ENCODE results near the gene ERLIN1.

Gene ERLIN1

DNA sequence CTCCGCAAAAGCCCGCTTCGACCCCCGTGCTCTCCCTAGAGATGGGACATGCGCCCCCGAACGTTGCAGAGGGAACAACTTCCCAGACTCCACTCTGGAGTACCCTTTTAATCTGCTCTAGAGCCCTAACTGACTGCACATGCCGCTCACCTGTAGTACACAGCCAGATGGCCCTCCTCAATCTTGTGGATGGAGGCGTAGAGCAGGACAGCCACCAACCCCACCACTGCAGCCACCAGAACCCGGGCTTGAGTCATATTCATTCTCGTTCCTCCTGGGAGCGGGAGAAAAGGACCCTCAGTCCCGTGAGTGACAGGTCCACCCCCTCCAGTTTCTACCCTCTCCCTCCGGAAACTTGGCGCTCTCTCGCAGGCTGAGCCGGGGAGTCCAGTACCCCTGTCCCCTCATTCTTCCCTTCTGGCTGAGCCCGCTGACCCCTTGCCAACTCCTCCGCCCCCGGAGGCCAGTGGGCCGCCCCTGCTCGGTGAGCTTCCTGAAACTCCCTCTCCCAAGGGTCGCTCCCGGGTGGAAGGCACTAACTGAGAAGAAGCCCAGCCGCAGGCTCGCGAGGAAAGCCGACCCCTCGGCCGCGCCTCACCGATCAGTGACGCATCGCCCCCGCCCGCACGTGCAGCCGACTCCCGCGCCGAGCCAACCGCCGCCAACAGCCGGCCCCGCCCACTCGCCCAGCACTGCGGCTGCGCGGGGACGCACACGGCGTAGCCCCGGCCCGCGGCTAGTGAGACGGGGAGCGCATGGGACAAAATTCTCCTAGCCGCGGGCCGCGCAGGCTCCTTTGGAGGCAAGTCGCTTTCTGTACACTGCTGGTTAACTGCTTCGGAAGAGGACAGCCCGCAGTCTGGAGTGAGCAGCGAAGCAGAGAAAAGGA, at the start of gene ERLIN1:
ERLIN1 (minus strand) TSS at position 666 of the 889 bp plus-strand sequence; CDS start at position 263, 403 bp downstream.
- TF ChIP-seq CTCF (conservative IDR thresholded peaks at IDR 0.05; ENCODE audit: low read depth, low read length): peak; percentile 13
- H3K4me3 ChIP-seq (ENCODE audit: low read length): peak within 1 kb of the TSS; percentile 94
- peak; percentile 54 for DNase-seq (ENCODE audit: low read depth)

DNA sequence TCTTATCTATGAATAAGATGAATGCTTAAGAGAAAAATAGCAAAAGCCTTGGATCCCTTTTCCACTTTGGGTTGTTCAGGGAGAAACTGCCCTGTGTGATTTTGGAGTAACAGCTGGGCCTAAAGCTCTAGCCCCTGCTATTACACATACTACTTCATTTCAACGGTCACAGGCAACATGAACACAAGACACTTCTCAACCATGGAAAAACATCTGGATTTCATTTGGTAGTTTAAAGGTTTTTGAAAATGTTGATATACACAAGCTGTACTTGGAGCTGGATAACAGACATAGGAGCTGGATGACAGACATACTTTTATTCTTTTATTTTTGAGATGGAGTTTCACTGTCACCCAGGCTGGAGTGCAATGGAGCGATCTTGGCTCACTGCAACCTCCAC, 46.3 kb upstream of the ERLIN1 start:
- no peak for DNase-seq (ENCODE audit: low read depth)
- TF ChIP-seq CTCF (conservative IDR thresholded peaks at IDR 0.05; ENCODE audit: low read depth, low read length): no peak
- no peak overlapping the region for H3K4me3 ChIP-seq (ENCODE audit: low read length)

- no peak for TF ChIP-seq CTCF (conservative IDR thresholded peaks at IDR 0.05; ENCODE audit: low read depth, low read length)
- H3K4me3 ChIP-seq (ENCODE audit: low read length): peak overlapping the region; percentile 99
- no peak for DNase-seq (ENCODE audit: low read depth)
These were observed 44.1 kb upstream of the ERLIN1 start for GRCh38 chr10:100229819-100230422.

DNA sequence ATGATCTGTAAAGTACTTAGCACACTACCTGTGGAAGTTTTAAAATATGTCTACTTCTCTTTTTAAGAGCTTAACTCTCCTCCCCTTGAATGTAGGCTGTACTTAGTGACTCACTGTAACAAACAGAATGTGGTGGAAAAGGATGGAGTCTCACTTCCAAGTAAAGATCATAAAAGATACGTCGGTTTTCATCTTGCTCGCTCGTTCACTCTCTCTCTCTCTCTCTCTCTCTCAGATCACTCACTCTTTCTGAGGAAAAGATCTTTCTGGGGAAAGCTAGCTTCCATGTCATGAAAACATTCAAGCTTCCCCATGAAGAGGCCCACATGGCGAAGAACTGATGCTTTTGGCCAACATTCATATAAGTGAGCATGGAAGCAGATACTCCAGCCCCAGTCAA, 38.0 kb upstream of the ERLIN1 start:
- TF ChIP-seq CTCF (conservative IDR thresholded peaks at IDR 0.05; ENCODE audit: low read depth, low read length): no peak
- H3K4me3 ChIP-seq (ENCODE audit: low read length): no peak overlapping the region
- DNase-seq (ENCODE audit: low read depth): no peak

- H3K4me3 ChIP-seq (ENCODE audit: low read length): no peak overlapping the region
- TF ChIP-seq CTCF (conservative IDR thresholded peaks at IDR 0.05; ENCODE audit: low read depth, low read length): no peak
- no peak for DNase-seq (ENCODE audit: low read depth)
These were observed 36.7 kb upstream of the ERLIN1 start for GRCh38 chr10:100222529-100222928.

GRCh38 chr10:100216006-100216405, 30.2 kb upstream of the ERLIN1 start:
- DNase-seq (ENCODE audit: low read depth): no peak
- no peak overlapping the region for H3K4me3 ChIP-seq (ENCODE audit: low read length)
- no peak for TF ChIP-seq CTCF (conservative IDR thresholded peaks at IDR 0.05; ENCODE audit: low read depth, low read length)

All from retinal pigment epithelial cell (primary cell).